OCI-M2 (cell line): Measurements from ENCODE around the gene PSMA3.
A peak's percentile ranks its signal among the peaks of the same experiment; 100 is the strongest.

Experiments used
- DNase-seq: peaks from one replicate; lab custom pipeline; 2025; ENCODE audit not compliant: unreplicated experiment; lab: John Stamatoyannopoulos, UW

Gene PSMA3

GRCh38 chr14:58298477-58299400 lies 54.1 kb downstream of the PSMA3 start, which contains the start of gene ARID4A:
Gene ARID4A, plus strand, starts transcription at chr14:58298555. Its CDS starts 1,300 bp downstream, at chr14:58299855.
- no peak for DNase-seq

GRCh38 chr14:58299401-58300330 lies 55.0 kb downstream of the PSMA3 start:
- DNase-seq: peak; percentile 38

GRCh38 chr14:58301416-58301815 lies 56.8 kb downstream of the PSMA3 start:
- no peak for DNase-seq

- DNase-seq: no peak
Measured at GRCh38 chr14:58305730-58306129, 61.1 kb downstream of the PSMA3 start.

- DNase-seq: no peak
Measured at GRCh38 chr14:58307597-58308316, 63.1 kb downstream of the PSMA3 start.

- no peak for DNase-seq
Measured at GRCh38 chr14:58309086-58309485, 64.4 kb downstream of the PSMA3 start.

GRCh38 chr14:58313699-58314098 lies 69.1 kb downstream of the PSMA3 start:
- DNase-seq: no peak

- DNase-seq: no peak
Measured at GRCh38 chr14:58315606-58316005, 71.0 kb downstream of the PSMA3 start.
